Measurements from ENCODE around the gene C1QB. TPM values are rescaled to one million over a fixed set of nuclear protein-coding genes. Genes with fewer than 3 reads are reported as not detected.

C1QB gene
- total RNA-seq, 1 experiment from 2014 or later, result not detected

- H3K36me3 Mint-ChIP-seq (ENCODE audit: insufficient read depth, unreplicated experiment), result no peaks in the 10 kb centered on the region
- no peak overlapping the region for H3K27ac Mint-ChIP-seq (ENCODE audit: low read depth, unreplicated experiment)
- no TSS peak for BruUV-seq (replicated peaks)
- intact Hi-C loops (cut with micrococcal nuclease), result loop anchor here (5.0 to 10.0 kb wide), 2 partner anchors 114 to 506 kb away; no protein-coding TSS in a partner anchor
- H3K27me3 Mint-ChIP-seq (ENCODE audit: insufficient read depth, unreplicated experiment), result peaks cover 15% of the 10 kb centered on the region
- H3K4me3 Mint-ChIP-seq (ENCODE audit: unreplicated experiment), result no peak overlapping the region
- ChIA-PET POLR2A (no interaction called here), CTCF (interaction anchor here (0.7 to 6.8 kb wide), 13 partner anchors 8 to 555 kb away, joined by 3 to 106 read pairs (median 4); no protein-coding TSS in a partner anchor)
- no peaks in the 10 kb centered on the region for H3K9me3 Mint-ChIP-seq (ENCODE audit: unreplicated experiment)
- no peak for DNase-seq (ENCODE audit: unreplicated experiment)
- no peaks in the 10 kb centered on the region for H3K4me1 Mint-ChIP-seq (ENCODE audit: insufficient read depth, unreplicated experiment)
- no peak for TF ChIP-seq CTCF (IDR thresholded peaks at IDR 0.05; ENCODE audit: unreplicated experiment)
These were observed 11.8 kb upstream of the C1QB start for GRCh38 chr1:22641247-22641646.

GRCh38 chr1:22641906-22642636 is 11.0 kb upstream of the C1QB start:
- no TSS peak for BruUV-seq (replicated peaks)
- ChIA-PET POLR2A (interaction anchor here (0.9 kb wide), 1 partner anchor 221 kb away, joined by 5 read pairs; no protein-coding TSS in a partner anchor), CTCF (interaction anchor here (0.5 to 6.8 kb wide), 26 partner anchors 8 to 1237 kb away, joined by 3 to 106 read pairs (median 3); partner anchors contain the start of gene C1QB)
- Mint-ChIP-seq H3K27ac (ENCODE audit: low read depth, unreplicated experiment) (no peak overlapping the region), H3K9me3 (ENCODE audit: unreplicated experiment) (no peaks in the 10 kb centered on the region), H3K4me3 (ENCODE audit: unreplicated experiment) (no peak overlapping the region), H3K4me1 (ENCODE audit: insufficient read depth, unreplicated experiment) (no peaks in the 10 kb centered on the region), H3K27me3 (ENCODE audit: insufficient read depth, unreplicated experiment) (peaks cover 7% of the 10 kb centered on the region), H3K36me3 (ENCODE audit: insufficient read depth, unreplicated experiment) (no peaks in the 10 kb centered on the region)
- TF ChIP-seq CTCF (IDR thresholded peaks at IDR 0.05; ENCODE audit: unreplicated experiment), result peak; percentile 84
- peak; percentile 61 for DNase-seq (ENCODE audit: unreplicated experiment)
- intact Hi-C loops (cut with micrococcal nuclease), result loop anchor here (1.0 to 10.0 kb wide), 3 partner anchors 115 to 507 kb away; no protein-coding TSS in a partner anchor

- Mint-ChIP-seq H3K27me3 (ENCODE audit: insufficient read depth, unreplicated experiment) (no peaks in the 10 kb centered on the region), H3K4me3 (ENCODE audit: unreplicated experiment) (no peak within 1 kb of the TSS), H3K9me3 (ENCODE audit: unreplicated experiment) (no peaks in the 10 kb centered on the region), H3K27ac (ENCODE audit: low read depth, unreplicated experiment) (no peak within 1 kb of the TSS), H3K36me3 (ENCODE audit: insufficient read depth, unreplicated experiment) (no peaks in the 10 kb centered on the region), H3K4me1 (ENCODE audit: insufficient read depth, unreplicated experiment) (no peaks in the 10 kb centered on the region)
- DNase-seq (ENCODE audit: unreplicated experiment), result no peak
- ChIA-PET POLR2A (no interaction called here), CTCF (interaction anchor here (0.8 to 6.8 kb wide), 5 partner anchors 8 to 224 kb away, joined by 3 to 106 read pairs (median 5); partner anchors contain the start of gene C1QB)
- BruUV-seq (replicated peaks), result no TSS peak
- TF ChIP-seq CTCF (IDR thresholded peaks at IDR 0.05; ENCODE audit: unreplicated experiment), result no peak
- intact Hi-C loops (cut with micrococcal nuclease), result loop anchor here (5.0 to 10.0 kb wide), 2 partner anchors 116 to 509 kb away; no protein-coding TSS in a partner anchor
These were observed 9.7 kb upstream of the C1QB start, which contains the start of gene C1QC for GRCh38 chr1:22643381-22643780. TSS of gene C1QC (plus strand) at chr1:22643633. CDS start at chr1:22644024, 391 bp downstream.

- H3K27ac Mint-ChIP-seq (ENCODE audit: low read depth, unreplicated experiment), result no peak overlapping the region
- H3K4me3 Mint-ChIP-seq (ENCODE audit: unreplicated experiment), result no peak overlapping the region
- CTCF ChIA-PET, result interaction anchor here (0.8 to 6.8 kb wide), 2 partner anchors 8 to 224 kb away, joined by 3 to 106 read pairs; no protein-coding TSS in a partner anchor
- no peaks in the 10 kb centered on the region for H3K36me3 Mint-ChIP-seq (ENCODE audit: insufficient read depth, unreplicated experiment)
- intact Hi-C loops (cut with micrococcal nuclease), result loop anchor here (5.0 to 10.0 kb wide), 2 partner anchors 117 to 509 kb away; no protein-coding TSS in a partner anchor
- no peak for DNase-seq (ENCODE audit: unreplicated experiment)
- POLR2A ChIA-PET, result interaction anchor here (0.7 kb wide), 1 partner anchor 14 kb away, joined by 3 read pairs; no protein-coding TSS in a partner anchor
- BruUV-seq (replicated peaks), result no TSS peak
- peaks cover 3% of the 10 kb centered on the region for H3K27me3 Mint-ChIP-seq (ENCODE audit: insufficient read depth, unreplicated experiment)
- H3K9me3 Mint-ChIP-seq (ENCODE audit: unreplicated experiment), result no peaks in the 10 kb centered on the region
- TF ChIP-seq CTCF (IDR thresholded peaks at IDR 0.05; ENCODE audit: unreplicated experiment), result no peak
- no peaks in the 10 kb centered on the region for H3K4me1 Mint-ChIP-seq (ENCODE audit: insufficient read depth, unreplicated experiment)
These were observed 9.1 kb upstream of the C1QB start for GRCh38 chr1:22643928-22644327.

All from MCF 10A (cell line).